ENCODE data around the gene MYLK. TPM values are rescaled to one million over a fixed set of nuclear protein-coding genes. Genes with fewer than 3 reads are reported as not detected.

The MYLK gene
- total and polyA plus RNA-seq, 7 donors: 3.2 to 13.7 (median 5.8) TPM

- 28 to 53% (median 41%) methylated on average over 5 of the region's 5 CpGs for WGBS, 3 donors
- ATAC-seq: peak in 2 of 4 donors; percentile 59 to 61
Measured at GRCh38 chr3:123757281-123757940, 126.7 kb downstream of the MYLK start.

GRCh38 chr3:123755501-123755900 is 128.6 kb downstream of the MYLK start:
- Histone ChIP-seq H3K4me3 (no peak overlapping the region), H3K36me3 (ENCODE audit: insufficient read depth in 1 of 2, low read depth in 1 of 2) (no peaks in the 10 kb centered on the region), H3K27ac (no peak overlapping the region), H3K9me3 (no peaks in the 10 kb centered on the region), H3K4me1 (no peaks in the 10 kb centered on the region), H3K27me3 (ENCODE audit: insufficient read depth in 3 of 3, low read length in 2 of 3) (peaks cover 0 to 5% (median 0%) of the 10 kb centered on the region in 3 donors)
- DNase-seq (no peak), ATAC-seq (no peak)
- TF ChIP-seq CTCF (IDR thresholded peaks at IDR 0.05): no peak
- intact Hi-C loops (cut with DNase I): no loop called here
- 74 to 86% (median 82%) methylated on average over 2 of the region's 2 CpGs for WGBS, 3 donors

More at GRCh38 chr3:123757281-123757940, 126.7 kb downstream of the MYLK start:
- Histone ChIP-seq H3K27me3 (ENCODE audit: insufficient read depth in 3 of 3, low read length in 2 of 3) (peaks cover 0 to 5% (median 0%) of the 10 kb centered on the region in 3 donors), H3K27ac (no peak overlapping the region), H3K9me3 (no peaks in the 10 kb centered on the region), H3K36me3 (ENCODE audit: insufficient read depth in 1 of 2, low read depth in 1 of 2) (no peaks in the 10 kb centered on the region), H3K4me1 (no peaks in the 10 kb centered on the region), H3K4me3 (no peak overlapping the region)
- no peak for TF ChIP-seq CTCF (IDR thresholded peaks at IDR 0.05)
- intact Hi-C loops (cut with DNase I): no loop called here
- DNase-seq: peak; percentile 50 to 68

- 81 to 83% (median 83%) methylated on average over 3 of the region's 3 CpGs for WGBS, 3 donors
- DNase-seq (no peak), ATAC-seq (no peak)
- Histone ChIP-seq H3K36me3 (ENCODE audit: insufficient read depth in 1 of 2, low read depth in 1 of 2) (no peaks in the 10 kb centered on the region), H3K27me3 (ENCODE audit: insufficient read depth in 3 of 3, low read length in 2 of 3) (peaks cover 0 to 5% (median 0%) of the 10 kb centered on the region in 3 donors), H3K27ac (no peak overlapping the region), H3K4me1 (no peaks in the 10 kb centered on the region), H3K4me3 (no peak overlapping the region), H3K9me3 (no peaks in the 10 kb centered on the region)
- intact Hi-C loops (cut with DNase I): no loop called here
- TF ChIP-seq CTCF (IDR thresholded peaks at IDR 0.05): no peak
Measured at GRCh38 chr3:123755085-123755484, 129.0 kb downstream of the MYLK start.

- Histone ChIP-seq H3K4me3 (no peak overlapping the region), H3K27me3 (ENCODE audit: insufficient read depth in 3 of 3, low read length in 2 of 3) (peaks cover 0 to 4% (median 0%) of the 10 kb centered on the region in 3 donors), H3K27ac (no peak overlapping the region), H3K4me1 (no peaks in the 10 kb centered on the region), H3K36me3 (ENCODE audit: insufficient read depth in 1 of 2, low read depth in 1 of 2) (no peaks in the 10 kb centered on the region), H3K9me3 (no peaks in the 10 kb centered on the region)
- no peak for TF ChIP-seq CTCF (IDR thresholded peaks at IDR 0.05)
- intact Hi-C loops (cut with DNase I): no loop called here
- DNase-seq (no peak), ATAC-seq (no peak)
Measured at GRCh38 chr3:123753286-123753685, 130.8 kb downstream of the MYLK start.

- Histone ChIP-seq H3K4me1 (no peaks in the 10 kb centered on the region), H3K27me3 (ENCODE audit: insufficient read depth in 3 of 3, low read length in 2 of 3) (no peaks in the 10 kb centered on the region), H3K36me3 (ENCODE audit: insufficient read depth in 1 of 2, low read depth in 1 of 2) (no peaks in the 10 kb centered on the region), H3K4me3 (no peak overlapping the region), H3K9me3 (no peaks in the 10 kb centered on the region), H3K27ac (no peak overlapping the region)
- ATAC-seq (no peak), DNase-seq (no peak)
- WGBS, 3 donors: 98 to 99% (median 98%) methylated on average over 8 of the region's 8 CpGs
- intact Hi-C loops (cut with DNase I): no loop called here
- TF ChIP-seq CTCF (IDR thresholded peaks at IDR 0.05): no peak
Measured at GRCh38 chr3:123752228-123752627, 131.9 kb downstream of the MYLK start.
